Heart right ventricle (tissue), 16 donors: ENCODE results near the gene ELFN2. TPM values are rescaled to one million over a fixed set of nuclear protein-coding genes. Genes with fewer than 3 reads are reported as not detected.
A peak's percentile ranks its signal among the peaks of the same experiment; 100 is the strongest.

ENCODE experiments used
- ATAC-seq, 8 donors: fragments of 200-7000 bp; cut with Tn5 transposase; one replicate each; pipeline ENCODE4 v1.9.1; 2020; ENCODE audit warnings: mild to moderate bottlenecking in 8 of 8, moderate library complexity in 8 of 8, moderate number of reproducible peaks in 1 of 8
- DNase-seq, 2 donors: peaks; one replicate each; pipeline ENCODE4 v3.0.0-alpha.2; 2020
- H3K27ac ChIP-seq, 10 donors: fragments of 200-600 bp; sonication (generic) in 2 of 10; one replicate each; pipeline versions ENCODE4 v1.5.0 to v1.8.0; 2020 to 2022; ENCODE audit warnings: mild to moderate bottlenecking in 3 of 10
- H3K27me3 ChIP-seq, 7 donors: fragments of 200-600 bp; one replicate each; pipeline ENCODE4 v1.8.0; 2021 to 2022; ENCODE audit warnings: mild to moderate bottlenecking in 2 of 7
- H3K36me3 ChIP-seq, 9 donors: fragments of 200-600 bp; sonication (generic) in 1 of 9; one replicate each; pipeline versions ENCODE4 v1.5.0 to v1.8.0; 2020 to 2022; ENCODE audit warnings: mild to moderate bottlenecking in 2 of 9
- H3K4me1 ChIP-seq, 9 donors: fragments of 200-600 bp; sonication (generic) in 1 of 9; one replicate each; pipeline versions ENCODE4 v1.5.0 to v1.8.0; 2020 to 2022; ENCODE audit warnings: mild to moderate bottlenecking in 4 of 9
- H3K4me3 ChIP-seq, 10 donors: fragments of 200-600 bp; sonication (generic) in 2 of 10; one replicate each; pipeline versions ENCODE4 v1.5.0 to v1.8.0; 2020 to 2022; ENCODE audit warnings: mild to moderate bottlenecking in 7 of 10, moderate library complexity in 2 of 10
- H3K9me3 ChIP-seq, 11 donors: fragments of 200-600 bp in 10 of 11; sonication (generic) in 2 of 11; one replicate each; pipeline versions ENCODE4 v1.5.0 to v1.8.0; 2013 to 2022; ENCODE audit warnings: mild to moderate bottlenecking in 2 of 11, control low read depth in 1 of 11, moderate library complexity in 1 of 11
- WGBS, 2 donors: extraction: QIAGEN DNeasy Blood & Tissue Kit; methylation state at CpG; one replicate each; pipeline ENCODE4 v1.1.7; 2013; ENCODE audit warnings: inconsistent platforms in 1 of 2; 5-methylcytosine and 5-hydroxymethylcytosine counted together
- intact Hi-C, 10 donors: fragments of 100-400 bp; cut with DNase I; formaldehyde crosslinking; loops; one replicate each; pipeline versions ENCODE4 v1.11.1 to v1.14.2; 2022
- polyA plus RNA-seq, 2 donors: library from polyadenylated mRNA; stranded (reverse); fragments of 200-250 nt; gene quantifications; one replicate each; pipeline ENCODE4 v1.2.3, GENCODE V29; 2013
- total RNA-seq, 10 donors: library from RNA; stranded (reverse); fragmentation: NEBNext Ultra II Directional in 3 of 10; extraction: Animal tissue kit (Norgen Biotek cat#: 25700) in 3 of 10; gene quantifications; one replicate each; pipeline versions ENCODE4 v1.2.1 to v1.2.4, GENCODE V29; 2021 to 2023
- TF ChIP-seq, protein P1 (sequence below), 9 donors: fragments of 200-600 bp; sonication (generic) in 2 of 9; IDR thresholded peaks; one replicate each; pipeline versions ENCODE4 v1.5.0 to v1.8.0; 2021 to 2022; ENCODE audit warnings: antibody characterized with exemption in 9 of 9, mild to moderate bottlenecking in 5 of 9, moderate library complexity in 1 of 9
- donor health status: Arrhythmogenic right ventricular cardiomyopathy.
- donor health status: ischemic (EF 13 %, LVEDD 7.1; RV severe dilation, severe dysfunction).
- donor health status: healthy with polysubstance abuse.
- donor health status: DM: no; HTN: yes; CAD: no.
- donor health status: DM: no; HTN: no; CAD: no.
- donor health status: ischemic (EF 25% LVEDD 6.9; RV normal size, moderate dysfunction).
- donor health status: ischemic (EF 25% LVEDD 5.7; RV mildly dilated, moderate dysfunction).
- donor health status: healthy.
- donor health status: DM: yes; HTN: yes; CAD: no.
- donor health status: Ischemic cardiomyopathy.
- donor health status: ischemic (EF 35%, LVEDD 5.7; RV mildly dilated, moderate dysfunction).
- donor health status: nonischemic (EF 11% LVEDD 7.7; RV severe dilation, severe dysfunction).
- donor health status: DM: yes; HTN: yes; CAD: no.
- donor health status: PGD.
- donor health status: ischemic (EF 29% LVEDD 5.4; RV normal size, mild dysfunction).
- donor health status: nonischemic (EF 23%, LVEDD 6.1; RV moderate dilation, normal function).

The ELFN2 gene
- total and polyA plus RNA-seq, 12 donors: under 0.01 to 0.21 (median 0.05) TPM; not detected in 4

- no peak overlapping the region for H3K4me3 ChIP-seq
- intact Hi-C loops: loop anchor here in 1 of 10 donors (10.0 kb wide), 1 partner anchor 398 kb away; no protein-coding TSS in a partner anchor
- peaks cover under 1 to 48% (median 17%) of the 10 kb centered on the region in 7 donors for H3K27me3 ChIP-seq
- WGBS, 2 donors: 3 to 6% methylated on average over 5 of the region's 5 CpGs
- H3K36me3 ChIP-seq: peaks cover 0 to 23% (median 0%) of the 10 kb centered on the region in 9 donors
- DNase-seq (no peak), ATAC-seq (peak in 6 of 8 donors; percentile 25 to 60 (median 46))
- TF ChIP-seq, protein P1, sequence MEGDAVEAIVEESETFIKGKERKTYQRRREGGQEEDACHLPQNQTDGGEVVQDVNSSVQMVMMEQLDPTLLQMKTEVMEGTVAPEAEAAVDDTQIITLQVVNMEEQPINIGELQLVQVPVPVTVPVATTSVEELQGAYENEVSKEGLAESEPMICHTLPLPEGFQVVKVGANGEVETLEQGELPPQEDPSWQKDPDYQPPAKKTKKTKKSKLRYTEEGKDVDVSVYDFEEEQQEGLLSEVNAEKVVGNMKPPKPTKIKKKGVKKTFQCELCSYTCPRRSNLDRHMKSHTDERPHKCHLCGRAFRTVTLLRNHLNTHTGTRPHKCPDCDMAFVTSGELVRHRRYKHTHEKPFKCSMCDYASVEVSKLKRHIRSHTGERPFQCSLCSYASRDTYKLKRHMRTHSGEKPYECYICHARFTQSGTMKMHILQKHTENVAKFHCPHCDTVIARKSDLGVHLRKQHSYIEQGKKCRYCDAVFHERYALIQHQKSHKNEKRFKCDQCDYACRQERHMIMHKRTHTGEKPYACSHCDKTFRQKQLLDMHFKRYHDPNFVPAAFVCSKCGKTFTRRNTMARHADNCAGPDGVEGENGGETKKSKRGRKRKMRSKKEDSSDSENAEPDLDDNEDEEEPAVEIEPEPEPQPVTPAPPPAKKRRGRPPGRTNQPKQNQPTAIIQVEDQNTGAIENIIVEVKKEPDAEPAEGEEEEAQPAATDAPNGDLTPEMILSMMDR (IDR thresholded peaks at IDR 0.05): no peak
- no peaks in the 10 kb centered on the region for H3K9me3 ChIP-seq
- H3K4me1 ChIP-seq: peaks cover 0 to 7% (median 0%) of the 10 kb centered on the region in 9 donors
- H3K27ac ChIP-seq: no peak overlapping the region
Measured at GRCh38 chr22:37462983-37463382, 35.7 kb upstream of the ELFN2 start.

GRCh38 chr22:37462436-37462835, 35.2 kb upstream of the ELFN2 start:
- Histone ChIP-seq H3K9me3 (no peaks in the 10 kb centered on the region), H3K4me3 (no peak overlapping the region), H3K4me1 (peaks cover 0 to 7% (median 0%) of the 10 kb centered on the region in 9 donors), H3K27me3 (peaks cover 5 to 47% (median 17%) of the 10 kb centered on the region in 7 donors), H3K27ac (no peak overlapping the region), H3K36me3 (peaks cover 0 to 20% (median 0%) of the 10 kb centered on the region in 9 donors)
- TF ChIP-seq, protein P1 (IDR thresholded peaks at IDR 0.05): no peak
- DNase-seq (no peak), ATAC-seq (no peak)
- 50 to 57% methylated on average over 5 of the region's 5 CpGs for WGBS, 2 donors
- intact Hi-C loops: loop anchor here in 1 of 10 donors (10.0 kb wide), 1 partner anchor 398 kb away; no protein-coding TSS in a partner anchor

DNA sequence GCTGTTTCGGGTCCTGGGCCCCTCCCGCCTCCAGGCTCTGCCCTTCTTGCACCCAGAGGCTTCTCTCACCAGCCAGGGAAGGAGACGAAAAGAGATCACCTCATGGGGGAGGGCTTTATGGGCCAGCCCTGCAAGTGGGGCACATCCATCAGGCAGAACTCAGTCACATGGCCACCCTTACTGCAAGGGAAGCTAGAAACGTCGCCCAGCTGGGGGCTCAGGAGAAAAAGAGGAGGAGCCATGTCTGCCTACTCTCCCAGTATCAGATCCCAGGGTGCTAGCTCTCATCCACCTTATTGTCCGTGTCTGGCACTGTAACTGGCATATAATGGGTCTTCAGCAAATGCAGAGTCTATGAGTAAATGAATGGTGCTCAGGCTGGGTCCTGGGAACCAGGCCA, 34.7 kb upstream of the ELFN2 start:
- Histone ChIP-seq H3K4me1 (peaks cover 0 to 7% (median 0%) of the 10 kb centered on the region in 9 donors), H3K27ac (no peak overlapping the region), H3K27me3 (peaks cover 5 to 47% (median 17%) of the 10 kb centered on the region in 7 donors), H3K9me3 (no peaks in the 10 kb centered on the region), H3K4me3 (no peak overlapping the region), H3K36me3 (peaks cover 0 to 16% (median 0%) of the 10 kb centered on the region in 9 donors)
- 45 to 52% methylated on average over 6 of the region's 6 CpGs for WGBS, 2 donors
- ATAC-seq: no peak
- TF ChIP-seq, protein P1 (IDR thresholded peaks at IDR 0.05): no peak
- DNase-seq: no peak
- intact Hi-C loops: loop anchor here in 2 of 10 donors (2.0 to 10.0 kb wide), 2 partner anchors 145 to 397 kb away; no protein-coding TSS in a partner anchor

- TF ChIP-seq, protein P1 (IDR thresholded peaks at IDR 0.05): no peak
- no peak for ATAC-seq
- intact Hi-C loops: loop anchor here in 2 of 10 donors (2.0 to 10.0 kb wide), 2 partner anchors 144 to 396 kb away; no protein-coding TSS in a partner anchor
- no peak for DNase-seq
- no peaks in the 10 kb centered on the region for H3K9me3 ChIP-seq
- peaks cover 5 to 57% (median 25%) of the 10 kb centered on the region in 7 donors for H3K27me3 ChIP-seq
- no peak overlapping the region for H3K4me3 ChIP-seq
- H3K4me1 ChIP-seq: peaks cover 0 to 7% (median 0%) of the 10 kb centered on the region in 9 donors
- H3K27ac ChIP-seq: no peak overlapping the region
- 81% methylated on average over 3 of the region's 3 CpGs for WGBS, 2 donors
- peaks cover 0 to 6% (median 0%) of the 10 kb centered on the region in 9 donors for H3K36me3 ChIP-seq
Measured at GRCh38 chr22:37460684-37461083, 33.4 kb upstream of the ELFN2 start.
